Natural killer cell (primary cell): Measurements from ENCODE around the gene BLTP3B. TPM values are rescaled to one million over a fixed set of nuclear protein-coding genes. Genes with fewer than 3 reads are reported as not detected.

ENCODE experiments used
- ATAC-seq, 3 donors: fragments of 150-1000 bp in 2 of 3; fragments of 200-7000 bp in 1 of 3; cut with Tn5 transposase; 1 replicate in 1 of 3; 2 replicates in 2 of 3; pipeline ENCODE4 v1.10.0; 2021; ENCODE audit warnings: mild to moderate bottlenecking in 2 of 3, moderate library complexity in 2 of 3
- DNase-seq, 2 donors: peaks; one replicate each; pipeline versions ENCODE4 v3.0.0 to v3.0.0-alpha.2; 2013 to 2021; ENCODE audit warnings: mixed read lengths in 1 of 2
- H3K27ac ChIP-seq: one replicate; pipeline ENCODE4 v1.5.1; 2013; ENCODE audit warnings: mild to moderate bottlenecking, low read length
- H3K27me3 ChIP-seq: one replicate; pipeline ENCODE4 v1.6.1; 2013; ENCODE audit warnings: low read length; ENCODE audit not compliant: control insufficient read depth, insufficient read depth
- H3K36me3 ChIP-seq: one replicate; pipeline ENCODE4 v1.6.1; 2013; ENCODE audit warnings: low read length; ENCODE audit not compliant: control insufficient read depth, insufficient read depth
- H3K4me1 ChIP-seq: one replicate; pipeline ENCODE4 v1.6.1; 2013; ENCODE audit warnings: low read length; ENCODE audit not compliant: control insufficient read depth, insufficient read depth
- H3K4me3 ChIP-seq: one replicate; pipeline ENCODE4 v1.5.1; 2013; ENCODE audit warnings: low read length
- H3K9me3 ChIP-seq: one replicate; pipeline ENCODE4 v1.6.1; 2013; ENCODE audit warnings: low read length; ENCODE audit not compliant: control insufficient read depth, insufficient read depth
- H3K27ac Mint-ChIP-seq, 2 donors: one replicate each; pipeline ENCODE4 v1.8.0; 2022; ENCODE audit warnings: mild to moderate bottlenecking in 2 of 2, mixed read lengths in 2 of 2, moderate library complexity in 1 of 2
- H3K27me3 Mint-ChIP-seq, 2 donors: one replicate each; pipeline ENCODE4 v1.8.0; 2022; ENCODE audit warnings: low read depth in 2 of 2, mixed read lengths in 2 of 2
- H3K36me3 Mint-ChIP-seq: one replicate; pipeline ENCODE4 v1.8.0; 2022; ENCODE audit warnings: mixed read lengths
- H3K4me1 Mint-ChIP-seq, 2 donors: one replicate each; pipeline ENCODE4 v1.8.0; 2022; ENCODE audit warnings: mixed read lengths in 2 of 2
- H3K4me3 Mint-ChIP-seq: one replicate; pipeline ENCODE4 v1.8.0; 2022; ENCODE audit warnings: mild to moderate bottlenecking, moderate library complexity, mixed read lengths
- H3K9me3 Mint-ChIP-seq, 2 donors: one replicate each; pipeline ENCODE4 v1.8.0; 2022; ENCODE audit warnings: mixed read lengths in 2 of 2
- CTCF ChIP-seq: fragments of 200-600 bp; IDR thresholded peaks from one replicate; pipeline ENCODE4 v1.8.0; 2022; ENCODE audit warnings: antibody characterized with exemption
- WGBS: methylation state at CpG from one replicate; pipeline ENCODE4 v1.1.7; 2013; ENCODE audit warnings: missing lambda C conversion rate; ENCODE audit not compliant: insufficient coverage; 5-methylcytosine and 5-hydroxymethylcytosine counted together
- intact Hi-C: fragments of 100-400 bp; cut with micrococcal nuclease; formaldehyde crosslinking; loops from one replicate; pipeline ENCODE4 v1.14.2; 2022
- total RNA-seq, 4 donors: library from RNA; stranded (reverse); fragments of 120-200 nt in 1 of 4; gene quantifications; one replicate each; pipeline versions ENCODE4 v1.2.3 to v1.2.4, GENCODE V29; 2013 to 2022

The BLTP3B gene
- total RNA-seq, 3 donors from 2014 or later (not counting 1 experiment from before 2014, with no cell fraction given): 30.8 to 42.8 (median 30.9) TPM

GRCh38 chr12:100168562-100168961 lies 25.9 kb upstream of the BLTP3B start:
- ATAC-seq (no peak), DNase-seq (no peak)
- no peaks in the 10 kb centered on the region for H3K36me3 ChIP-seq
- H3K9me3 ChIP-seq: no peaks in the 10 kb centered on the region
- peaks cover 8% of the 10 kb centered on the region for H3K4me1 ChIP-seq
- Mint-ChIP-seq H3K9me3 (no peaks in the 10 kb centered on the region), H3K27ac (no peak overlapping the region), H3K36me3 (no peaks in the 10 kb centered on the region), H3K27me3 (no peaks in the 10 kb centered on the region), H3K4me1 (peaks cover 8 to 10% of the 10 kb centered on the region in 2 donors), H3K4me3 (no peak overlapping the region)
- WGBS: 96% methylated on average over 4 of the region's 4 CpGs
- H3K27ac ChIP-seq: no peak overlapping the region
- TF ChIP-seq CTCF: no peak
- no peak overlapping the region for H3K4me3 ChIP-seq
- H3K27me3 ChIP-seq: no peaks in the 10 kb centered on the region
- intact Hi-C loops: no loop called here

- no peak overlapping the region for H3K4me3 Mint-ChIP-seq
- 95% methylated on average over 10 of the region's 10 CpGs for WGBS
- no peaks in the 10 kb centered on the region for H3K36me3 Mint-ChIP-seq
- Histone ChIP-seq H3K4me1 (peaks cover 8% of the 10 kb centered on the region), H3K9me3 (no peaks in the 10 kb centered on the region), H3K27ac (no peak overlapping the region), H3K27me3 (no peaks in the 10 kb centered on the region), H3K4me3 (no peak overlapping the region), H3K36me3 (no peaks in the 10 kb centered on the region)
- intact Hi-C loops: no loop called here
- peaks cover 11 to 12% of the 10 kb centered on the region in 2 donors for H3K4me1 Mint-ChIP-seq
- H3K27me3 Mint-ChIP-seq: no peaks in the 10 kb centered on the region
- ATAC-seq (no peak), DNase-seq (no peak)
- H3K9me3 Mint-ChIP-seq: no peaks in the 10 kb centered on the region
- no peak for TF ChIP-seq CTCF
- H3K27ac Mint-ChIP-seq: no peak overlapping the region
These were observed 23.6 kb upstream of the BLTP3B start for GRCh38 chr12:100166232-100166631.

- H3K27me3 Mint-ChIP-seq: no peaks in the 10 kb centered on the region
- H3K9me3 ChIP-seq: no peaks in the 10 kb centered on the region
- H3K36me3 Mint-ChIP-seq: no peaks in the 10 kb centered on the region
- no peak overlapping the region for H3K27ac Mint-ChIP-seq
- DNase-seq (no peak), ATAC-seq (no peak)
- 92% methylated on average over 3 of the region's 3 CpGs for WGBS
- peaks cover 8% of the 10 kb centered on the region for H3K4me1 ChIP-seq
- H3K27ac ChIP-seq: no peak overlapping the region
- no peak overlapping the region for H3K4me3 Mint-ChIP-seq
- H3K36me3 ChIP-seq: no peaks in the 10 kb centered on the region
- no peak overlapping the region for H3K4me3 ChIP-seq
- H3K9me3 Mint-ChIP-seq: no peaks in the 10 kb centered on the region
- H3K27me3 ChIP-seq: no peaks in the 10 kb centered on the region
- intact Hi-C loops: no loop called here
- peaks cover 11 to 12% of the 10 kb centered on the region in 2 donors for H3K4me1 Mint-ChIP-seq
- TF ChIP-seq CTCF: no peak
These were observed 22.7 kb upstream of the BLTP3B start for GRCh38 chr12:100165356-100165755.

- Histone ChIP-seq H3K27me3 (no peaks in the 10 kb centered on the region), H3K4me3 (peak overlapping the region; percentile 1), H3K36me3 (no peaks in the 10 kb centered on the region), H3K9me3 (no peaks in the 10 kb centered on the region), H3K27ac (no peak overlapping the region), H3K4me1 (peaks cover 8% of the 10 kb centered on the region)
- peaks cover 11 to 12% of the 10 kb centered on the region in 2 donors for H3K4me1 Mint-ChIP-seq
- H3K4me3 Mint-ChIP-seq: peak overlapping the region; percentile 56
- no peak overlapping the region for H3K27ac Mint-ChIP-seq
- DNase-seq (no peak), ATAC-seq (no peak)
- H3K36me3 Mint-ChIP-seq: no peaks in the 10 kb centered on the region
- TF ChIP-seq CTCF: no peak
- no peaks in the 10 kb centered on the region for H3K27me3 Mint-ChIP-seq
- WGBS: 100% methylated on average over 2 of the region's 7 CpGs
- H3K9me3 Mint-ChIP-seq: no peaks in the 10 kb centered on the region
- intact Hi-C loops: loop anchor here (5.0 kb wide), 1 partner anchor 33 kb away; no protein-coding TSS in a partner anchor
These were observed 21.6 kb upstream of the BLTP3B start for GRCh38 chr12:100164153-100164704.
